Measurements from ENCODE around the gene SETD1B.
"Not testable (repeated sequence)": the region's sequence is repeated elsewhere in the genome, so short reads cannot be mapped to it uniquely, and the experiment has no call there.

Gene SETD1B

DNA sequence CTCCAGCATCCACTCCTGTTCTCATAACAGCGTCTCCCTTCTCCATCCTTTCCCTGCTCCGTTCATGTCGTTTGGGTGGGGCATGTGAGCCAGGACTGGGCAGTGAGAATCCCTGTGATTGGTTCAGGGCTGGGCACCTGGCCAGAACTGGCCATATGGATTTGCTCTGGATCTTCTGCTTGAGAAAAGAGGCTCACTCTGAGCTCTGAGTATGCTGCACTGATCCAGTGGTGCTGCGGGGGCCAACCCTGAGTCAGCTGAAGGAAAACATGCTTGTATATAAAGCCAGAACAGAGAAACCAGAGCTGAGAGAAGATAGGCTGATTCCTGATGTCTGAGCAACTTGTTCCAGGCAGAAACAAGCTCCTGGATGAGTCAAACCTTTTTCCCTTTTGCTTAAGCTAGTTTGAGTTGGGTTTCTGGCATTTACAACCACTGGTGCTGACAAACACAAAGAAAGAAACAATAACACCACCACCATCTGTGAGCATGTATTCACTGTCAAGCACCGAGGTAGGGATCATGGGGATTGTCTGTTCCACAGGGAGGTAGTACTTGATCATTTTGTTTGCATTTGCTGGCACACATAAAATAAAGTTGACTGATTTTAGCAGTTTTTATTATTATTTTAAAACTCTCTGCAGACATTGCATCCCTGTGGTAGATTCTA lies 68.9 kb downstream of the SETD1B start:
- H4K20me1 ChIP-seq (ENCODE audit: insufficient read depth, low read length), result no peaks in the 10 kb centered on the region
- no peaks in the 10 kb centered on the region for H3K27me3 ChIP-seq (ENCODE audit: low read depth, low read length)
- no peaks in the 10 kb centered on the region for H3K36me3 ChIP-seq (replicated peaks; ENCODE audit: low read depth, low read length)
- TF ChIP-seq, protein P1, sequence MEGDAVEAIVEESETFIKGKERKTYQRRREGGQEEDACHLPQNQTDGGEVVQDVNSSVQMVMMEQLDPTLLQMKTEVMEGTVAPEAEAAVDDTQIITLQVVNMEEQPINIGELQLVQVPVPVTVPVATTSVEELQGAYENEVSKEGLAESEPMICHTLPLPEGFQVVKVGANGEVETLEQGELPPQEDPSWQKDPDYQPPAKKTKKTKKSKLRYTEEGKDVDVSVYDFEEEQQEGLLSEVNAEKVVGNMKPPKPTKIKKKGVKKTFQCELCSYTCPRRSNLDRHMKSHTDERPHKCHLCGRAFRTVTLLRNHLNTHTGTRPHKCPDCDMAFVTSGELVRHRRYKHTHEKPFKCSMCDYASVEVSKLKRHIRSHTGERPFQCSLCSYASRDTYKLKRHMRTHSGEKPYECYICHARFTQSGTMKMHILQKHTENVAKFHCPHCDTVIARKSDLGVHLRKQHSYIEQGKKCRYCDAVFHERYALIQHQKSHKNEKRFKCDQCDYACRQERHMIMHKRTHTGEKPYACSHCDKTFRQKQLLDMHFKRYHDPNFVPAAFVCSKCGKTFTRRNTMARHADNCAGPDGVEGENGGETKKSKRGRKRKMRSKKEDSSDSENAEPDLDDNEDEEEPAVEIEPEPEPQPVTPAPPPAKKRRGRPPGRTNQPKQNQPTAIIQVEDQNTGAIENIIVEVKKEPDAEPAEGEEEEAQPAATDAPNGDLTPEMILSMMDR (IDR thresholded peaks at IDR 0.05; ENCODE audit: low read depth, low read length), result no peak
- TF ChIP-seq EZH2phosphoT487 (IDR thresholded peaks at IDR 0.05; ENCODE audit: low read depth), result no peak
- no peak overlapping the region for H3K27ac ChIP-seq (ENCODE audit: low read length)
- H2AFZ ChIP-seq (ENCODE audit: low read depth, low read length), result no peak overlapping the region
- H3K79me2 ChIP-seq (ENCODE audit: low read length), result no peaks in the 10 kb centered on the region
- H3K4me2 ChIP-seq (ENCODE audit: low read length), result no peak overlapping the region
- H3K4me3 ChIP-seq (ENCODE audit: low read length), result no peak overlapping the region
- no peak overlapping the region for H3K9ac ChIP-seq (ENCODE audit: low read length)
- peaks cover 4% of the 10 kb centered on the region; the same call in 1 of the 2 replicates for H3K4me1 ChIP-seq (ENCODE audit: low read length)
- no peaks in the 10 kb centered on the region for H3K9me3 ChIP-seq (ENCODE audit: insufficient read depth, low read length)

DNA sequence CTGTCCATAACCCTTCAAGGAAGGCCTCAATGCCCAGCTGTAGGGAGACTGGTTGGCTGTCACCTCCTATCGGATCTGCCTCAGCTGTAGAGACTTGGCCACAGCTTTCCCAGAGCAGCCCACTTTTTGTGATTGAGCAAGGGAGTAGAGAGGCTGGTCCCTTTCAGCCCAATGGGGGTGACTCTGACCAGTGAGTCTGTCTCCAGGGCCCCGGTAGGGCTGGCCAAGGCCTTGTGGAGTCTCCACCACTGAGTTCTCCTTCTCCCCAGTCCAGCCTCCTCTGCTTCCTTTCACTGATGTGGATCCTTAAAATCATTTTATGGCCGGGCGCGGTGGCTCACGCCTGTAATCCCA lies 69.4 kb downstream of the SETD1B start:
- no peaks in the 10 kb centered on the region for H3K36me3 ChIP-seq (replicated peaks; ENCODE audit: low read depth, low read length)
- H3K27ac ChIP-seq (ENCODE audit: low read length), result no peak overlapping the region
- H2AFZ ChIP-seq (ENCODE audit: low read depth, low read length), result no peak overlapping the region
- H3K4me1 ChIP-seq (ENCODE audit: low read length), result peaks cover 4% of the 10 kb centered on the region; the same call in 1 of the 2 replicates
- H3K4me2 ChIP-seq (ENCODE audit: low read length), result no peak overlapping the region
- TF ChIP-seq EZH2phosphoT487 (IDR thresholded peaks at IDR 0.05; ENCODE audit: low read depth), result no peak
- H3K4me3 ChIP-seq (ENCODE audit: low read length), result no peak overlapping the region
- H3K27me3 ChIP-seq (ENCODE audit: low read depth, low read length), result no peaks in the 10 kb centered on the region
- no peaks in the 10 kb centered on the region for H3K79me2 ChIP-seq (ENCODE audit: low read length)
- H4K20me1 ChIP-seq (ENCODE audit: insufficient read depth, low read length), result no peaks in the 10 kb centered on the region
- no peaks in the 10 kb centered on the region for H3K9me3 ChIP-seq (ENCODE audit: insufficient read depth, low read length)
- H3K9ac ChIP-seq (ENCODE audit: low read length), result no peak overlapping the region

DNA sequence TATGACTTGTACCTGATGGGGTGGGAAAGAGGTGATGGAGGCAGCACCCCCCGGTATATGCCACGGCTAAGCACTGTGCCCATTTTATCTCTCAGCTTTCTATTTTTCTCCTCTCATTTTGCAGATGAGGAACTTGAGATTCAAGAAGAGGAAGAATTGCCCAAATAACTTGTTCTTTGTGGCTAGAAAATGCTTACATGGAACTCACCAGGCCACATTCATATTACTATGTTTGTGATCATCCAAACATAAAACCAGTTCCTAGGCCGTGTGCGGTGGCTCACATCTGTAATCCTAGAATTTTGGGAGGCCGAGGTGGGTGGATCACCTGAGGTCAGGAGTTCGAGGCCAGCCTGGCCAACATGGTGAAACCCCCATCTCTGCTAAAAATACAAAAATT lies 70.3 kb downstream of the SETD1B start:
- H3K9me3 ChIP-seq (ENCODE audit: insufficient read depth, low read length), result no peaks in the 10 kb centered on the region
- H3K27me3 ChIP-seq (ENCODE audit: low read depth, low read length), result no peaks in the 10 kb centered on the region
- no peak overlapping the region for H3K4me3 ChIP-seq (ENCODE audit: low read length)
- TF ChIP-seq, protein P1 (IDR thresholded peaks at IDR 0.05; ENCODE audit: low read depth, low read length), result no peak
- no peak overlapping the region for H3K27ac ChIP-seq (ENCODE audit: low read length)
- H3K4me2 ChIP-seq (ENCODE audit: low read length), result no peak overlapping the region
- no peak overlapping the region for H2AFZ ChIP-seq (ENCODE audit: low read depth, low read length)
- H3K9ac ChIP-seq (ENCODE audit: low read length), result no peak overlapping the region
- H3K79me2 ChIP-seq (ENCODE audit: low read length), result no peaks in the 10 kb centered on the region
- H4K20me1 ChIP-seq (ENCODE audit: insufficient read depth, low read length), result no peaks in the 10 kb centered on the region
- H3K36me3 ChIP-seq (replicated peaks; ENCODE audit: low read depth, low read length), result no peaks in the 10 kb centered on the region
- peaks cover 4% of the 10 kb centered on the region; the same call in 1 of the 2 replicates for H3K4me1 ChIP-seq (ENCODE audit: low read length)

DNA sequence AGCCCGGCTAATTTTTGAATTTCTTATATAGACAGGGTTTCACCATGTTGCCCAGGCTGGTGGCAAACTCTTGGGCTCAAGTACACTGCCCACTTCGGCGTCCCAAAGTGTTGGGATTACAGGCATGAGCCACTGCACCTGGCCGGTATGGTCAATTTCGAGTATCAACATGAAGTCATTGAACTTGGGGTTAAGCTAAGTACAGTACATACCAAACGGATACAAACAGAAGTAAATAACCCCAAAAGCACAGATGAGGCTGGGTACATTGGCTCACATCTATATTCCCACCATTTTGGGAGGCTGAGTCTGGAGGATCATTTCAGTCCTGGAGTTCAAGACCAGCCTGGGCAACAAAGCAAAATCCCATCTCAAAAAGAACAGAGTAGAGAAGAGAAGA lies 71.8 kb downstream of the SETD1B start:
- Histone ChIP-seq H2AFZ (ENCODE audit: low read depth, low read length) (no peak overlapping the region), H3K4me1 (ENCODE audit: low read length) (peaks cover 4% of the 10 kb centered on the region; the same call in 1 of the 2 replicates), H3K27ac (ENCODE audit: low read length) (no peak overlapping the region), H3K4me2 (ENCODE audit: low read length) (no peak overlapping the region), H3K9me3 (ENCODE audit: insufficient read depth, low read length) (no peaks in the 10 kb centered on the region), H3K9ac (ENCODE audit: low read length) (no peak overlapping the region), H3K79me2 (ENCODE audit: low read length) (no peaks in the 10 kb centered on the region), H4K20me1 (ENCODE audit: insufficient read depth, low read length) (no peaks in the 10 kb centered on the region), H3K27me3 (ENCODE audit: low read depth, low read length) (no peaks in the 10 kb centered on the region), H3K36me3 (replicated peaks; ENCODE audit: low read depth, low read length) (no peaks in the 10 kb centered on the region), H3K4me3 (ENCODE audit: low read length) (no peak overlapping the region)
- TF ChIP-seq, protein P1 (IDR thresholded peaks at IDR 0.05; ENCODE audit: low read depth, low read length), result no peak
- no peak for TF ChIP-seq EZH2phosphoT487 (IDR thresholded peaks at IDR 0.05; ENCODE audit: low read depth)

DNA sequence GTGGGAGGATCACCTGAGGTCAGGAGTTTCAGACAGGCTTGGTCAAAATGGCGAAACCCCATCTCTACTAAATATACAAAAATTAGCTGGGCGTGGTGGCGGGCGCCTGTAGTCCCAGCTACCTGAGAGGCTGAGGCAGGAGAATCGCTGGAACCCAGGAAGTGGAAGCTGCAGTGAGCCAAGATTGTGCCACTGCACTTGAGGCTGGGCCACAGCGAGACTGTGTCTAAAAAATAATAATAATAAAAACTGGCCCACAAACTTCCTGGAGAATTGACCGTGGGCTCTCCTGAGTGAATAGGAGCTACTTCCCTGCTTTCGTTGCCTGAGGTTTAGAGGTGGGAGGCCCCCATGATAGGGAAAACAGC lies 72.3 kb downstream of the SETD1B start:
- H3K9ac ChIP-seq (ENCODE audit: low read length); H3K79me2 ChIP-seq (ENCODE audit: low read length); H3K4me3 ChIP-seq (ENCODE audit: low read length); H3K27ac ChIP-seq (ENCODE audit: low read length); H3K4me2 ChIP-seq (ENCODE audit: low read length); H3K27me3 ChIP-seq (ENCODE audit: low read depth, low read length); H3K4me1 ChIP-seq (ENCODE audit: low read length); H4K20me1 ChIP-seq (ENCODE audit: insufficient read depth, low read length); H3K36me3 ChIP-seq (replicated peaks; ENCODE audit: low read depth, low read length); H3K9me3 ChIP-seq (ENCODE audit: insufficient read depth, low read length); H2AFZ ChIP-seq (ENCODE audit: low read depth, low read length): not testable (repeated sequence)

Measured in OCI-LY3 (cell line).